Measurements from ENCODE around the gene FSCN2.

FSCN2 gene

DNA sequence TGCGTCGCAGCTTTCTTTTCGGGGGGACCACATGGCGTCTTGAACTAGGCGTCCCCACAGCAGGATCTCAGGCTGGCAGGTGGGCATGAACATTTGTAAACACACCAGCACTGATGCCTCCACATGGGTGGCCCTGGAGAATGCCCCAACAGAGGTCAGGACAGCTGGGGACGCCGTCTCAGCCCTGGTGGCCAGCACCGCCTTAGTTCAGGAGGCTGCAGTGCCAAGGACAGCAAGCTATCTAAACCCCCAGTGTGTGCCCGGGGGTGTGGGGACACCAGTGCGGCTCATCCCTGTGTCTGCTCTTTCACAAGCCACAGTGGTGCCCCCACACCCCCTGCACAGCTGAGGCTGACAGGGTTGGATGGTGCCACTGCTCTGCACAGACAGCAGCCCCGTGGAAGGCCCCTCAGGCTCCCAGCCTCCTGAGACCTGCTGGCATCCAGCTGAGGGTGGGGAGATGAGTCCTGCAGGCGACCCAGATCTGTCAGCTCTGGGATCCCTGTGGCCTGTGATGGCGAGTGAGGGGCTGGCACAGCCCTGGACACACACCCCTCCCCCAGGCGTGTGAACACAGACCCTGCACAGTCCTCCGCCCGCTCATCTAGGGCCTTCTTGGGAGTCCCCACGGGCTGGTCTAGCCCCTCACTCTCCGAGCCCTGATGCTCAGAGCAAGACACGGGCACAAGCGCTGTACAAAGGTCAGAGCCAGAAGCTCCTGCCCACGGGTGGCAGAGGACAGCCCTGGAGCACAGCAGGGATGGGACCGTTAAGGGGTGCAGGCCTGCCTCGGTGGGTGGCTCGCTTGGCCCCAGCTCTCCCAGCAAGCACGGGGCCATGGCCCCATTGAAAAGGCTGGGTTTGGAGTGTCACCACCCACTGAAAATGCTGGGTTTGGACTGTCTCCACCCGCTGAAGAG lies 10.7 kb downstream of the FSCN2 start:
- no peak overlapping the region for H3K27ac ChIP-seq
- TF ChIP-seq, protein P1, sequence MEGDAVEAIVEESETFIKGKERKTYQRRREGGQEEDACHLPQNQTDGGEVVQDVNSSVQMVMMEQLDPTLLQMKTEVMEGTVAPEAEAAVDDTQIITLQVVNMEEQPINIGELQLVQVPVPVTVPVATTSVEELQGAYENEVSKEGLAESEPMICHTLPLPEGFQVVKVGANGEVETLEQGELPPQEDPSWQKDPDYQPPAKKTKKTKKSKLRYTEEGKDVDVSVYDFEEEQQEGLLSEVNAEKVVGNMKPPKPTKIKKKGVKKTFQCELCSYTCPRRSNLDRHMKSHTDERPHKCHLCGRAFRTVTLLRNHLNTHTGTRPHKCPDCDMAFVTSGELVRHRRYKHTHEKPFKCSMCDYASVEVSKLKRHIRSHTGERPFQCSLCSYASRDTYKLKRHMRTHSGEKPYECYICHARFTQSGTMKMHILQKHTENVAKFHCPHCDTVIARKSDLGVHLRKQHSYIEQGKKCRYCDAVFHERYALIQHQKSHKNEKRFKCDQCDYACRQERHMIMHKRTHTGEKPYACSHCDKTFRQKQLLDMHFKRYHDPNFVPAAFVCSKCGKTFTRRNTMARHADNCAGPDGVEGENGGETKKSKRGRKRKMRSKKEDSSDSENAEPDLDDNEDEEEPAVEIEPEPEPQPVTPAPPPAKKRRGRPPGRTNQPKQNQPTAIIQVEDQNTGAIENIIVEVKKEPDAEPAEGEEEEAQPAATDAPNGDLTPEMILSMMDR (conservative IDR thresholded peaks at IDR 0.05) = no peak

DNA sequence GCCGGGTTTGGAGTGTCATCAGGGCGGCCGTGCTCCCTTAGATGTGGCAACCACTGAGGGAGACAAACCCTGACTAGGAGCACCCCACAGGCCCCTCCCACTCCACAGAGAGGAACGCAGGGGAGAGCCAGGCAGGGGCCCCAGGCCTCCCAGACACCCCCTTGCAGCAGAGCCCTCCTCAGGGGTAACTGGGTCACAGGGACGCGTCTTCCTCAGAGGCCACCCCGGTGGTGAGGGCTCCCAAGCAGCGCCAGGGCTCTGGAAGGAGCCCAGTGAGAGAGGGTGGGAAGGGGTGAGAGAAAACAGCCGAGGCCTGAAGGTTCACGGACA lies 11.4 kb downstream of the FSCN2 start:
- no peak overlapping the region for H3K27ac ChIP-seq
- TF ChIP-seq, protein P1 (conservative IDR thresholded peaks at IDR 0.05) = no peak

DNA sequence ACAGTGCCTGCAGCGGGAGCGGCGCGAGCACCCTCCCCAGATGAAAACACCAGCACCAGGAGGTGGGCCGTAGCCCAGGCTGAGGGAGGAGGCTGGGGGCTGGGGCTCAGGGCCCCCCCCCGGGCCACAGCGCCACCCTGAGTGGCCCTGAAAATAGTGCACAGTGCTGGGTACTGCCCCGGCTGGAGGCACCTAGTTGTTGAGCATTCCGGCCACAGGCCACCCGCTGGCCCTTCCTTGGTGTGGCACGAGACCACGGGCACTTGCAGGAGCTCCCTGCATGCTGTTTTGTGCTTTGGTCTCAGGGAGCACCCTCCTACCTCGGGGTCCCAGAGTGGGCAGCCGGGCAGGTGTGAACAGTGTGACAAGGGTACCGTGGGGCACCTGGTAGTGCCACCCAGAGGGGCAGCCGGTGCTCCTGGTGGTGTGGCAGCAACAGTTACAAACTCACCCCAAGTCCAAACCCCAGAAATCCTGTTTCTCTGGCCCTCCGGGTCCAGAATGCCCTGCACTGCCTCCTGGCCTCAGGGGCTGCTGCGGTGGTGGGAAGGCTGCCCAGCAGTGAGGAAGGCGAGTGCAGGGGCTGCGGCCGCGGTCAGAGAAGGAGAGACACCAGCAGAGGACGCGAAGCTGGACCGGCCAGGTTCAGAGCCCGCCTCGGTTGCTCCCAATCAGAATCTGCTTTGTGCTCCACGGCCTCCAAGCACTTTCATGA lies 11.9 kb downstream of the FSCN2 start:
- no peak overlapping the region for H3K27ac ChIP-seq
- TF ChIP-seq, protein P1 (conservative IDR thresholded peaks at IDR 0.05) = no peak

DNA sequence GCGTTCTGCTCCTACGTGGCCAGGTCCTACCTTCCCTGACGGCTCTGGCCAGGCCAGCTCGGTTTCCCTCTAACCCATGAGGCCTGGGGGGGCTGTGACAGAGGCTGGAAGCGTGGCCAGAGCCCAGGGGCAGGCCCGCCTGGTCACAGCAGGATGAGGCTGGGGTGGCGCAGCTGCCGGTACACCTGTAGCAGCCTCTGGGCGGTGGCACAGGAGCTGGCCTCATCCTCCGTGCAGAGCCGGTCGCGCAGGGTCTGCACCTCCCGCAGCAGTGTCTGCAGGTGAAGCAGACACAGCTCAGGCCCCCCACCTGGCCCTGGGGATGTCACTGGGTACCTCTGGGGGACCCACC lies 12.5 kb downstream of the FSCN2 start:
- H3K27ac ChIP-seq = no peak overlapping the region
- TF ChIP-seq, protein P1 (conservative IDR thresholded peaks at IDR 0.05) = no peak

DNA sequence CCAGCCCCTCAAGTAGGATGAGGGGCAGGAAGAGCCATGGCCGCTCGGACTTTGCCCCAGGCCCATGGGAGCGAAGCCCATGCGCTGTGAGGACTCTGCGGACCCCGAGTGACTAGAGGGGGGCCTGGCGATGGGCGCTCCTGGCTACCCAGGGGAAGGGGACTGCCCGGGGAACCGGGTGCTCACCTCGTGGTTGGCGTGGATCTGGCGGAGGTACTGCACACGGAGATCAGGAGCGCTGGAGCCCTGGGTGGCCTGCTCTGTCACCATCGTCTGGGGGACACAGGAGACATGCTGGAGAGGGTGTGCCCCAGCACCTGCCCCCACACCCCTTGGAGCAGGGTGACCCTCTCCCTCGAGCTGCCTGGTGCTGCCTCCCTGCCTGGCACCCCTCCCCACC lies 12.9 kb downstream of the FSCN2 start:
- TF ChIP-seq, protein P1 (conservative IDR thresholded peaks at IDR 0.05) = no peak

DNA sequence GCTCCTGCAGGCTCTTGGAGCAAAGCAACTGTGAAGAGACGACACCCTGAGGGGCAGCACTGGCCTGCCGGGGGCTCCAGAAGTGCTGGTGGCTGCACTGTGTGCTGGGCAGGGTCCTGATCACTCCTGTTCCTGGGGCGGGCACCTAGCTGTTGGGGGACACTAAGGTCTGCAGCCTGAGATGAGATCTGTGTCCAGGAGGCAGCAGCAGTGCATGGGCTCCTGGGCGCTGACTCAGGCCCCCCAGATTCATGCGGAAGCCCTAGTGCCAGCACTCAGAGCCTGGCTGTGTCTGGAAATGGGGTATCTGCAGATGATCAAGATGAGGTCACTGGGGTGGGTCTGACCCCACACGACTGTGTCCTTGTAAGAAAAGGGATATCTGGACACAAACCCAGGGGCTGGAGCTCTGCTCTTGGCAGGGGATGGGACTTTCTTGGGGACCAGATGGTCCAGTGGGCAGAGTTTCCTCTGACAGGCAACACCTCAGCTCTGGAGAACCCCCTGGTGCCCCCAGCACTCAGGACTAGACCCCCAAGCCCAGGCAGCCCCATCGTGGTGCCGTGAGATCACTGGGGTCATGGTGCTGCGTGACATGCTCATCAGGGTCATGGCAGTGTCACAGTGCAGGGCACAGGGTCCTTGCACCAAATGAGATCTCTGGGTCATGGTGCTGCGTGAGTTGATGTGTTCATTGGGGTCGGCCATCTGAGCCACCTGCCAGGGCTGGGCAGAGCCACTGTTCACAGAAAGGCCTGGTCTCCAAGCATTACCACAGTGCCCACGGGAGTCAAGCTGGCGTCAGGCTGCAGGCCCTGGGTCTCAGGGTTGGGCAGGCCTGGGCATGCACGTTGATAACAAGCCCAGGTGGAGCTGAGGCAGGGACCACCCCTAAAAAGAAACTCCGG lies 14.5 kb downstream of the FSCN2 start:
- TF ChIP-seq, protein P1 (conservative IDR thresholded peaks at IDR 0.05) = no peak
- no peak overlapping the region for H3K27ac ChIP-seq

More for the DNA sequence above, 12.9 kb downstream of the FSCN2 start:
- no peak overlapping the region for H3K27ac ChIP-seq

DNA sequence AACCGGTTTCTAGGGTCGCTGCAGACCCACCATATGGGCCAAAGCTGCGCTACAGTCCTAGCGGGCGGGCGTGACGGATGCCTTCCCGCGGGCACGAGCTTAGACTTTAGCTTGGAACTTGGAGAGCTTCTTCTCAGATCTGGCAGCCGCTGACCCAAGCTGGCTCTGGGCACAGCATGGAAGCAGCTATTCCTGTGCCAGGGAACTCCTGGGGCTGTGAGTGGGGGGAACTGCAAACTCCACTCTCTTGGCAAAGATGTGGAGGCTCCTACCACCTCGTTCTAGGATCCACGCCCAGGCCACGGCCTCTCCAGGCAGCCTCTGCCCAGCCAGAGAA lies 15.1 kb downstream of the FSCN2 start:
- no peak overlapping the region for H3K27ac ChIP-seq
- TF ChIP-seq, protein P1 (conservative IDR thresholded peaks at IDR 0.05) = no peak
